ENCODE measurements around the gene MYO5A. TPM values are rescaled to one million over a fixed set of nuclear protein-coding genes. Genes with fewer than 3 reads are reported as not detected.
"Not testable (repeated sequence)": the region's sequence is repeated elsewhere in the genome, so short reads cannot be mapped to it uniquely, and the experiment has no call there.

The MYO5A gene
- total RNA-seq, 2 experiments from 2014 or later: 15.8 to 18.1 TPM

GRCh38 chr15:52290329-52290728 is 238.4 kb downstream of the MYO5A start:
- Mint-ChIP-seq H3K27ac (no peak overlapping the region), H3K9me3 (no peaks in the 10 kb centered on the region), H3K4me1 (peaks cover 2% of the 10 kb centered on the region), H3K27me3 (peaks cover 33% of the 10 kb centered on the region), H3K4me3 (no peak overlapping the region), H3K36me3 (no peaks in the 10 kb centered on the region)
- no peak for DNase-seq

- H3K4me1 Mint-ChIP-seq: peaks cover 2% of the 10 kb centered on the region
- H3K9me3 Mint-ChIP-seq: no peaks in the 10 kb centered on the region
- peaks cover 29% of the 10 kb centered on the region for H3K27me3 Mint-ChIP-seq
- H3K27ac Mint-ChIP-seq: no peak overlapping the region
- H3K36me3 Mint-ChIP-seq: no peaks in the 10 kb centered on the region
- H3K4me3 Mint-ChIP-seq: no peak overlapping the region
- DNase-seq: no peak
These were observed 239.0 kb downstream of the MYO5A start for GRCh38 chr15:52289629-52290081.

- H3K27me3 Mint-ChIP-seq: peaks cover 22% of the 10 kb centered on the region
- DNase-seq: no peak
- no peaks in the 10 kb centered on the region for H3K9me3 Mint-ChIP-seq
- H3K4me3 Mint-ChIP-seq: no peak overlapping the region
- peaks cover 2% of the 10 kb centered on the region for H3K4me1 Mint-ChIP-seq
- no peak overlapping the region for H3K27ac Mint-ChIP-seq
- H3K36me3 Mint-ChIP-seq: no peaks in the 10 kb centered on the region
These were observed 239.7 kb downstream of the MYO5A start for GRCh38 chr15:52288986-52289385.

- H3K27ac Mint-ChIP-seq: no peak overlapping the region
- H3K4me3 Mint-ChIP-seq: no peak overlapping the region
- no peak for DNase-seq
- peaks cover 15% of the 10 kb centered on the region for H3K27me3 Mint-ChIP-seq
- H3K36me3 Mint-ChIP-seq: no peaks in the 10 kb centered on the region
- peaks cover 2% of the 10 kb centered on the region for H3K4me1 Mint-ChIP-seq
- no peaks in the 10 kb centered on the region for H3K9me3 Mint-ChIP-seq
These were observed 240.4 kb downstream of the MYO5A start for GRCh38 chr15:52288051-52288942.

- H3K27ac Mint-ChIP-seq: no peak overlapping the region
- peaks cover 6% of the 10 kb centered on the region for H3K27me3 Mint-ChIP-seq
- H3K4me3 Mint-ChIP-seq: no peak overlapping the region
- DNase-seq: no peak
- no peaks in the 10 kb centered on the region for H3K9me3 Mint-ChIP-seq
- H3K36me3 Mint-ChIP-seq: no peaks in the 10 kb centered on the region
- H3K4me1 Mint-ChIP-seq: peaks cover 2% of the 10 kb centered on the region
These were observed 241.6 kb downstream of the MYO5A start for GRCh38 chr15:52287114-52287513.

- H3K27ac Mint-ChIP-seq, H3K36me3 Mint-ChIP-seq, H3K4me1 Mint-ChIP-seq, H3K27me3 Mint-ChIP-seq, H3K9me3 Mint-ChIP-seq, H3K4me3 Mint-ChIP-seq, DNase-seq: not testable (repeated sequence)
These were observed 242.7 kb downstream of the MYO5A start for GRCh38 chr15:52285941-52286340.

- Mint-ChIP-seq H3K9me3 (no peaks in the 10 kb centered on the region), H3K27ac (no peak overlapping the region), H3K4me1 (no peaks in the 10 kb centered on the region), H3K27me3 (no peaks in the 10 kb centered on the region), H3K4me3 (no peak overlapping the region), H3K36me3 (no peaks in the 10 kb centered on the region)
- DNase-seq: no peak
These were observed 244.5 kb downstream of the MYO5A start for GRCh38 chr15:52284164-52284563.

GRCh38 chr15:52283281-52283680 is 245.4 kb downstream of the MYO5A start:
- H3K4me1 Mint-ChIP-seq: no peaks in the 10 kb centered on the region
- H3K27ac Mint-ChIP-seq: no peak overlapping the region
- DNase-seq: no peak
- no peak overlapping the region for H3K4me3 Mint-ChIP-seq
- no peaks in the 10 kb centered on the region for H3K9me3 Mint-ChIP-seq
- H3K27me3 Mint-ChIP-seq: no peaks in the 10 kb centered on the region
- no peaks in the 10 kb centered on the region for H3K36me3 Mint-ChIP-seq

- no peak for DNase-seq
- H3K4me3 Mint-ChIP-seq: no peak overlapping the region
- no peaks in the 10 kb centered on the region for H3K4me1 Mint-ChIP-seq
- no peaks in the 10 kb centered on the region for H3K27me3 Mint-ChIP-seq
- H3K9me3 Mint-ChIP-seq: no peaks in the 10 kb centered on the region
- no peak overlapping the region for H3K27ac Mint-ChIP-seq
- H3K36me3 Mint-ChIP-seq: no peaks in the 10 kb centered on the region
These were observed 246.3 kb downstream of the MYO5A start for GRCh38 chr15:52282418-52282817.

GRCh38 chr15:52281085-52282035 is 247.3 kb downstream of the MYO5A start:
- Mint-ChIP-seq H3K4me3 (no peak overlapping the region), H3K36me3 (no peaks in the 10 kb centered on the region), H3K27me3 (no peaks in the 10 kb centered on the region), H3K9me3 (no peaks in the 10 kb centered on the region), H3K4me1 (no peaks in the 10 kb centered on the region), H3K27ac (no peak overlapping the region)
- DNase-seq: no peak

GRCh38 chr15:52280326-52281084 is 248.2 kb downstream of the MYO5A start:
- Mint-ChIP-seq H3K9me3 (no peaks in the 10 kb centered on the region), H3K27ac (no peak overlapping the region), H3K27me3 (no peaks in the 10 kb centered on the region), H3K4me3 (no peak overlapping the region), H3K36me3 (no peaks in the 10 kb centered on the region), H3K4me1 (no peaks in the 10 kb centered on the region)
- DNase-seq: no peak

GRCh38 chr15:52278636-52279367 is 249.9 kb downstream of the MYO5A start:
- Mint-ChIP-seq H3K36me3 (no peaks in the 10 kb centered on the region), H3K9me3 (no peaks in the 10 kb centered on the region), H3K4me3 (no peak overlapping the region), H3K27me3 (no peaks in the 10 kb centered on the region), H3K4me1 (no peaks in the 10 kb centered on the region), H3K27ac (no peak overlapping the region)
- DNase-seq: no peak

GRCh38 chr15:52278135-52278534 is 250.5 kb downstream of the MYO5A start:
- Mint-ChIP-seq H3K4me3 (no peak overlapping the region), H3K4me1 (no peaks in the 10 kb centered on the region), H3K27me3 (no peaks in the 10 kb centered on the region), H3K36me3 (no peaks in the 10 kb centered on the region), H3K27ac (no peak overlapping the region), H3K9me3 (no peaks in the 10 kb centered on the region)
- no peak for DNase-seq

- Mint-ChIP-seq H3K9me3 (no peaks in the 10 kb centered on the region), H3K27ac (no peak overlapping the region), H3K36me3 (no peaks in the 10 kb centered on the region), H3K4me1 (no peaks in the 10 kb centered on the region), H3K27me3 (no peaks in the 10 kb centered on the region), H3K4me3 (no peak overlapping the region)
- no peak for DNase-seq
These were observed 251.1 kb downstream of the MYO5A start for GRCh38 chr15:52277575-52277974.

All from activated naive CD8-positive, alpha-beta T cell treated with anti-CD3 and anti-CD28 coated beads for 36 hours (primary cell).